Amniotic stem cell (primary cell): Measurements from ENCODE around the gene RNF8.
"Not testable (repeated sequence)": the region's sequence is repeated elsewhere in the genome, so short reads cannot be mapped to it uniquely, and the experiment has no call there.

Experiments used
- DNase-seq: peaks from one replicate; lab custom pipeline; 2025; lab: John Stamatoyannopoulos, UW

RNF8 gene

DNA sequence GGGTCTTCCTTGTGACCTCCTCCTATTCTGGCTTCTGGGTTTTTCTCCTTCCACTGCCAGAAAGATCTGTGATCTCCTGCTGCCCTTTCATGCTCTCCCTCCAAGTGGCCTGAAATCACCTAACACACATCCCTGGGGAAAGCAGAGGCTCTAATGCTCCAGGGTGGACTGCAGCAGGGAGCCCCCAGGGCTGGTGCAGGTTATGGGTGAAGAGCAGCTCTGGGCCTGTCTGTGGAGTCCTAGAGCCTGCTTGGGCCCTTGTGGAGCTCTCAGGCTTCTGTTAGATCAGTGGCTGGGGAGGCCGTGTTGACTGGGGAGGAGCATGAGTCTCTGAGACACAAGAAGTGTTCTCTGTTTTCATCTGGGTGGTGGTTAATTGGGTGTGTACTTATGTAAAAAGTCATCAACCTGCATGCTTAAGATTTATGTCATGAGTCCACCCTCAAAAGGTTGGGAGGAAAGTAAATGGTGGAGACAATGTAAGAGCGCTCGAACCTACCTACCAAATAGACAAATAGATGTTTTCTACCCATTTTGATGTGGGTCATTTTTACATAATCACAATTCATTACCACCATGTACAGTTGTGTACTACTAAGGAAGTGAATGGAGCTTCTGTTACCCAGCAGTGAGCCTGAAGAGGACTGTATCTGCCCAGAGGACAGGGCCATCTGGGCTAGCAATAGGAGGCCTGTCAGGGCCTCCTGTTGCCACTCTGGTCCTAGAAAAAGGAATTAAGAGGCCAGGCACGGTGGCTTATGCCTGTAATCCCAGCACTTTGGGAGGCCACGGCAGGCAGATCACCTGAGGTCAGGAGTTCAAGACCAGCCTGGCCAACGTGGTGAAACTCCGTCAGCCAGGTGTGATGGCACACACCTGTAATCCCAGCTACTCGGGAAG lies 32.0 kb upstream of the RNF8 start:
- no peak for DNase-seq

DNA sequence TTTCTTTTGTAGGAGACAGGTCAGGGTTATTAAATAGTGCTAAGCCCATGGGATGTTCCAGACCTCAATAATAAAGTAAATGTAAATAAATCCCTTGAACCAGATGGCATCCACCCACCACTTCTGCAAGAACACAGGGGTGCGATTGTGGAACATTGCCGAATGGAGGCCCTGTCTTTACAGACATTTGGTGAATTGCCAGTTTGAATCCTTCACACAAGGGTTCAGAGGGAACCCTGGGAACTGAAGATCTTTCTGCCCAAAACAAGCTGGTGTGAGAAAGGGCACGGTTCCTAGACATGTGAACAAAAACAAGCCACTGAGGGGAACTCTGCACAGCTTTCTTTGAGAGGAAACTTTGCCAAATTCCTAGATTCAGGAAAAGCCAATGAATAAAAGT lies 30.2 kb upstream of the RNF8 start:
- no peak for DNase-seq

DNA sequence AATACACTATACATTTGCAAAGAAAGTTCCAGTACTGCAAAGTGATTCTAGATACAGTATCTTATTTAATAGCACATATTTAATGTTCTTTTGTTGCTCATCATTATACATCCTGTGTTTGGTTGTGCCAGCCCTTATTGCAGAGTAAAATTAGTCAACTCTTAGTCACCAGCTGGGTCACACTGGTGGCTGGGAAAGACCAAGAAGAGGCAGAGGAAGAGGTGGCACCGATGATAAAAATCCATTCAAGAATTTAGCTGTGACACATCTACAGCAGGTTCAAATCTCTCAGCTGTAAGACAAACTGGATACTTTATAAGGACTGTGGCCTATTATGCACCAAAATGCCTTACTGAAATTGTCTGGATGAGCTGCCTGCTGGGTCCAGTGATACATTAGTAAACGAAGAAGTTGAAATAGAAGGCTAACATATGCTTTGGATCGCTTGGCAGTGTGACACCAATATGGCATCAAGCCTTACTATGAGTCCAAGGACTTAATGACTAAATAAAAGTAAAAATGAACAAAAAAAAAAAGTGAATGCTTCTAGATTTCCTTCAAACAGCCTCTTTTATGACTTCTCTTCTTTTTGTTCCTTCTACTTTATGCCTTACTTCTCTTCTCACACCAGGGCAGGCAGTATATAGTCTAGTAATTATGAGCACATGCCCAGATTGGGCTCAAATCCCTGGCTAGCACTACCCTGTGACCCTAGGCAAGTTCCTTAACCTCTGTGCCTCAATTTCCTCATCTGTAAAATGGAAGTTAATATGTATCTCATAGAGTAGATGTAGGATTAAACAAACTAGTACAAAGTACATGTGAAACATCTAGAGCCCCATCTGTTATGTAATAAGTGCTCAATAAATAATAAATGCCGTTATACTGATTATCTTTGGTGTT lies 29.4 kb upstream of the RNF8 start:
- no peak for DNase-seq

- DNase-seq: not testable (repeated sequence)
Measured at GRCh38 chr6:37330345-37330744, 23.4 kb upstream of the RNF8 start.

DNA sequence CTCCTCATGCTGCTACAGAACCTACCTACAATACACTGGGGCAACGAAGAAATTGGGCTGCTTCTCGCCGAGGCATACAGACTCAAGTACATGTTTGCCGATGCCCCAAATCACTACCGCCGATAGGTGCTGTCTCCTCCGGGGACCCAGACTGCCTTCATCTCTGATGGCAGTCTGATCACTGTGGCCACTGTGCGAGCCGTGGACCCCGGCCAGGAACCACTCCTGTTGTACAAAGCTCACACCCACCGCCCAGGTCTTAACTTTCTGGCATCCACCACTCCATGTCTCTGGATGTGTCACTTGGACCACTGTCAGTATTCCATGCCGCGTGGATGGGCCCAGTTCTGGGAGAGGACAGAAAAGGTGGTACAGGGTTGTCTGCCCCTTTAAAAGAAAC lies 22.7 kb upstream of the RNF8 start:
- no peak for DNase-seq

DNA sequence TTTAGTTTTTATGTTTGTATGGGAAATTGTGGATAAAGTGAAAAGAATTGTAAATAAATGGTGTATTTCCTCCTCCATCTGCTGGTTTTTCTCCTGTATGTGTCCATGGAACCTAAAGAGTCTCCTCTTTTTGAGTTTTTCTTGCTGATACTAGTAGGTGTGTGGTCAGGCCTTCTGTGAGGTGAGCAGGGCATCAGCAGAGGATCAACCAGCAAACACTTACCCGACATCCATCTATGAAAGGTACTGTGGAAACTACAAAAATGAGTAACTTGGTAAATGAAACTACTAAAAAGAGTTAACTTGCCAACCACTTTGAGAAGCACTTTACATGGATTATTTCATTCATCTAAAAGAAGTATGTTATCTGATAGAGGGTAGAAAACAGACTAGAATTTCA lies 20.9 kb upstream of the RNF8 start:
- no peak for DNase-seq

DNA sequence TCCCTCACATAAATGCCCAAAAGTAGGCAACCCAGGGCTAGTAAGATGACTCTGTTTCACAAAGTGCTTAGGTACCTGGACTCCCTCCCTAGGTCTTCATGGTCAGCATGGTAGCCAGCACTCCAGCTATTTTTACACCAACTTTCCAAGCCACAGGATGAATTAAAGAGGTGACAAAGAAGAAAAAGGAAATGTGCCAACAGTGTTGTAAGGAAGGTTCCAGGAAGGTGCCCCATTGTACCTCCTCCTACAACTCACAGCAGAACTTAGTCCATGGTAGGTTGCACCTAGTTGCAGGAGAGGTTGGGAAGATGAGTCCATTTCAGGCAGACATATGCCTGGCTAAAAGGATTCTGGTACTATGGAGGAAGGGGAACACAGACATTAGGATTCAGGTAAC lies 19.7 kb upstream of the RNF8 start:
- DNase-seq: no peak

- not testable (repeated sequence) for DNase-seq
Measured at GRCh38 chr6:37338317-37338716, 15.5 kb upstream of the RNF8 start.

GRCh38 chr6:37338745-37339255 lies 15.0 kb upstream of the RNF8 start:
- DNase-seq: no peak

- no peak for DNase-seq
Measured at GRCh38 chr6:37339741-37340638, 13.8 kb upstream of the RNF8 start.

GRCh38 chr6:37340639-37340943 lies 13.2 kb upstream of the RNF8 start:
- DNase-seq: no peak

DNA sequence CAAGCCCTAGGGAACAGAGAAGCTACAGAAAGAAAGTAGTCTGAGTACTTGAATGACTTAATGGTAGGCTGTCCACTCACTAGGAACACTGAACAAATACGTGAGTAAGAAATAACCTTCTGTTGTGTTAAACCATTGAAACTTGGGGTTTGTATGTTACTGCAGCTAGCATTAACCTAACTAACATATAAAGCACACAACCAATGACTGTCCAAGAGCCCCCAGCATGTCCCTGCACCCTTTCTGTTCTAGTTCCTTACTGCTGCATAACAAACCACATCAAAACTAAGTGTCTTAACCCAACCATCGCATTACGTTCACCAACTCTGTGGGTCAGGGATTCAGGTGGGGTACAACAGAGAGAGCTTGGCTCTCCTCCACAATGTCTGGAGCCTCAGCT lies 10.5 kb upstream of the RNF8 start:
- no peak for DNase-seq

- no peak for DNase-seq
Measured at GRCh38 chr6:37344308-37344707, 9.5 kb upstream of the RNF8 start.

- not testable (repeated sequence) for DNase-seq
Measured at GRCh38 chr6:37345804-37346203, 8.0 kb upstream of the RNF8 start.

DNA sequence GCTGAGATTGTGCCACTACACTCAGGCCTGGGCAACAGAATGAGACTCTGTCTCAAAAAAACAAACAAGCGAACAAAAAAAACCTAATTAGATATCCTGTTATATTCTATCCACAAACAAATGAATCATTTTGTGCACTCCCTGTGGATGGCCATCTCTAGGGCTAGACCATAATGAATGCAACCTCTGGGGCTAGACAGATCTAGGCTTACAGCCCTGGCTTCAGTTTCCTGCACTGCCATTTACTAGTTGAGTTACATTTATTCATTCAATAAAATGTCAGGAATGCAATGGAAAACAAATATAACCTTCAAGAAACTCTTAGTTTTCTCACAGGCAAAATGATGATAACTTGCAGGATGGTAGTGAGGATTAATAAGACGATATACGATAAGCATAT lies 6.6 kb upstream of the RNF8 start:
- DNase-seq: no peak

DNA sequence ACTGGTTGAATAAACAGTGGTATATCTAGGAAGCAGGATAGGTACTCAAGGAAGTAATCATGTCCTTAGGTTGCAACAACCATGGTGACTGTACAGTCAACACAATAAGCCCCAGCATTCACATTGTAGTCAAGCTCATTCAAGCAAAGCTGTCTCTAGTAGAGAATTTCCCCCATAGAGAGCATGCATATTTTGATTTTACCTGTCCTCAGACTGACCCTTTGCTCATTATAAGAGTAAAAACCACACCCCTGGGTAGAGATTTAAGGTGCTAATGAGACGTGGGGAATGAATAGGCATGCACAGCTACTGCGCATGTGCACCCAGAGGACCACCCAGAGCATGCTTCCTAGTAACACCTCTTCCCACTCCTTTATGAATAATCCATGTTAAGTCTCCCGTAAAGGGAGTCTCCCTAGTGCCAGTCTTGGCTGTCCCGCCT lies 6.1 kb upstream of the RNF8 start:
- DNase-seq: no peak

- no peak for DNase-seq
Measured at GRCh38 chr6:37351027-37351426, 2.8 kb upstream of the RNF8 start.

GRCh38 chr6:37352384-37352783 lies 1.4 kb upstream of the RNF8 start:
- no peak for DNase-seq

DNA sequence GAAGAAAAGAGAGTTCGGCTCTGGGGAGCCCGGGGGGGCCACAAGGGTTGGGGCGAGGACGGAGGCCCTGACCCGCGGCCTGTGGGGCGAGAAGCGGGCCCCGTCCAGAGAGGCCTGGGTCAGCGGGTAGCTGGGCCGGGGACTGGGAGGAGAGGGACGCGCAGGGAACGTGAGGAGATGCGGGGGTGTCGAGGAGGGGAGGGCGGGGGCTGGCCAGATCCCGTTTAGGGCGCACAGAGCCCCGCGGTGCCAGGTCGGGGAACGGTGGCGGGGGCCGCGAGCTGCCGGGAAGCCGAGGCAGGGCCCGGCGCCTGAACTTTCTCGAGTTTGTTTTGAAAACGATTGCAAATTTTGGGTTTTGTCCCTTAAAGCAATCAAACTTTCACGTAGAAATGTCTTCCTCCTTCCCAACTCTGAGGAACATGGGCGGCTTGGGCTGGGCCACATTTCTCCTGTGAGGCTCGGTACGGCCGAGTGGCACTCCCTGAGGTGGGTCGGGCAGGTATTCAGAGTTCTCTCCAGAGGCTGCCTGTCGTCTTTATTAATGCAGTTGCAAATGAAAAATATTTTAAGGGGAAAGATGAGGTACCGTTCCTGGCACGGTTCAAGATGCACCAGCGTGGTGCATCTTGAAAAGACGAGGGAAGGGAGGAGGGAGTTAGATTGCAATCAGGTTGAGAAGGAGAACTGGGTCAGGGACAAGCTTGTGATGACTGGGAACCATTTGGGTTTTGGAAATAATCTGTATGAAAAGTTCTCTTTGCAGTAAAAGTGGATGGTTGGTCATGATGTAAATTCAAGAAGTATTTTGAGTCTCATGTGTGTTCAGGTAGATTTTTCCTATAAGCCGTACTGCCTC lies 972 bp downstream of the RNF8 start:
- DNase-seq: no peak

DNA sequence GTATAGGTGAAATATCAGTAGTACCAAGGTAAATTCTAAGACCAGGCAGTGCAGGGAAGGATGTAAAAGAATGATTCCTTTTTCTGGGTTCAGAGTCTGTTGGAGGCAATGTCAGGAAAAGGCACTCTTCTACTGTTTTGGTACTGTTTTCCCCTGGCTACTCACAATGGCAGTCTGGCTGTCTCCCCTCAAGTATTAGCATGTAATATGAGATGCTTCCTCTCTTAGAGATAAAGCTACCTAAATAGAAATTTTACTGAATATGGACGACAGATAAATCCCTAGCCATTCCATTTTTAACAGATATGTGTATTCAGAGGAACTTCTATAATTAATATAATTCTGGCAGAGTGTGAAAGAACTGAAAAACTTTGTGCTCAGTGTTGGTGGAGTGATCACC lies 3.5 kb downstream of the RNF8 start:
- DNase-seq: no peak

DNA sequence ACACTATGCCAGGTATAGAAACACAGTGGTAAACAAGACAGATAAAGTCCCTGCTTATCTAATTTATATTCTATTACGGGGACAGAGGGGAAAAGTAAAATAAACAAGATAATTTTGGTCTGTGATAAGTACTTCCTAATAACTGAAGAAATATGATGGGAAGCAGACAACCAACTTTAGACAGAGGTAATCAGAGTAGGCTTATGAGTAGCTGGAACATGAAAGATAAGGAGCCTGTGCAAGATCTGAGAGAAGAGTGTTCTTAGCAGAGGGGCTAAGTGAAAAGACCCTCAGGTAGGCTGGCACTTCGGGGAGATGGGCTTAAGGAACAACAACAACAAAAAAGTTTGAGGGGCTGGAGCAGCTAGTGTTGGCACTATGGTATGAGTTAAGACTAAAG lies 4.1 kb downstream of the RNF8 start:
- no peak for DNase-seq
